ENCODE data around the gene ELAC2.

DNA sequence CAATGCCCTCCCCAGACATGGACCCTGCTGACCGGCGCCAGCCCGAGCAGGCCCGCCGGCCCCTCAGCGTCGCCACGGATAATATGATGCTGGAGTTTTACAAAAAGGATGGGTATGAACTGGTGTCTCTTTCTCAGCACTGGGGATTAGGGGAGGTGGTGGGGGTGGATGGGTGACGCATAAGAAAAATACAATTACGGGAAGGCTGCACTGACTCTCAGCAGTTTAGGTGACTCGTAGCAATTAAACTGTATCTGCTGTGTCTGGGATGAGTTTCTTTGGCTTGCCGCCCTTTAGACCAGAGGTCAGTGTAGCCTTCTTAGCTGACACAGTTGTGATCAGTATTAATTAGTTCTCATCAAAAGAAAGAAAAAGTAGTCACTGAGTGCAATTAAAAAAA lies 59.0 kb downstream of the ELAC2 start:
- TF ChIP-seq, protein P1, sequence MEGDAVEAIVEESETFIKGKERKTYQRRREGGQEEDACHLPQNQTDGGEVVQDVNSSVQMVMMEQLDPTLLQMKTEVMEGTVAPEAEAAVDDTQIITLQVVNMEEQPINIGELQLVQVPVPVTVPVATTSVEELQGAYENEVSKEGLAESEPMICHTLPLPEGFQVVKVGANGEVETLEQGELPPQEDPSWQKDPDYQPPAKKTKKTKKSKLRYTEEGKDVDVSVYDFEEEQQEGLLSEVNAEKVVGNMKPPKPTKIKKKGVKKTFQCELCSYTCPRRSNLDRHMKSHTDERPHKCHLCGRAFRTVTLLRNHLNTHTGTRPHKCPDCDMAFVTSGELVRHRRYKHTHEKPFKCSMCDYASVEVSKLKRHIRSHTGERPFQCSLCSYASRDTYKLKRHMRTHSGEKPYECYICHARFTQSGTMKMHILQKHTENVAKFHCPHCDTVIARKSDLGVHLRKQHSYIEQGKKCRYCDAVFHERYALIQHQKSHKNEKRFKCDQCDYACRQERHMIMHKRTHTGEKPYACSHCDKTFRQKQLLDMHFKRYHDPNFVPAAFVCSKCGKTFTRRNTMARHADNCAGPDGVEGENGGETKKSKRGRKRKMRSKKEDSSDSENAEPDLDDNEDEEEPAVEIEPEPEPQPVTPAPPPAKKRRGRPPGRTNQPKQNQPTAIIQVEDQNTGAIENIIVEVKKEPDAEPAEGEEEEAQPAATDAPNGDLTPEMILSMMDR (IDR thresholded peaks at IDR 0.05): no peak
- TF ChIP-seq POLR2A (IDR thresholded peaks at IDR 0.05): no peak

Measured in Peyer's patch (tissue), 4 donors.